SU-DHL-6 (cell line): ENCODE data around the gene FRK.

Experiments
- EZH2phosphoT487 ChIP-seq: fragments of 200-600 bp; sonication (generic), shearing (Covaris generic); conservative IDR thresholded peaks from 2 replicates; pipeline ENCODE4 v1.6.1; 2018; ENCODE audit warnings: mild to moderate bottlenecking, antibody characterized with exemption, low read length, moderate library complexity, mixed read lengths
- TF ChIP-seq, protein P1 (sequence below): fragments of 200-600 bp; sonication (generic); IDR thresholded peaks from one replicate; pipeline ENCODE4 v1.5.1; 2017; ENCODE audit warnings: antibody characterized with exemption, mild to moderate bottlenecking, low read length, moderate library complexity; ENCODE audit not compliant: insufficient read depth, poor library complexity, severe bottlenecking

DNA sequence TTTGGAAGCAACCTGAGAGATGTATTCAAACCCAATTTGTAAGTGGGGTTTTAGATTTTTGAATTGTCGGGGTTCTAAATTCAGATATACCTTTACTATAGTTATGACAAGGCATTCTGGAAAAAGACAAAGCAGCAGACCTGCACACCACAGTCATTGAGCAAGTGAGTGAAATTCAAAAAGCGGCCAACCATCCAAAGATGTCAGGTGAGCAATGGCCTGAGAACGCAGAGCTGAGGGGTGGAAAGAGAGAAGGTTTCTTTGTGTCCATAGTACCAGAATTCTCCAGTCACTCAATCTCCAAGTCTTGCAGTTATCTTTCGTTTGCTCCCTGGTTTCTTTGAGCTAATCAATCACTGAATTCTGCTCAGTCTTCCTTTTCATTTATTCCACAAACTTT, 1.8 kb upstream of the FRK start:
- no peak for TF ChIP-seq EZH2phosphoT487
- TF ChIP-seq, protein P1, sequence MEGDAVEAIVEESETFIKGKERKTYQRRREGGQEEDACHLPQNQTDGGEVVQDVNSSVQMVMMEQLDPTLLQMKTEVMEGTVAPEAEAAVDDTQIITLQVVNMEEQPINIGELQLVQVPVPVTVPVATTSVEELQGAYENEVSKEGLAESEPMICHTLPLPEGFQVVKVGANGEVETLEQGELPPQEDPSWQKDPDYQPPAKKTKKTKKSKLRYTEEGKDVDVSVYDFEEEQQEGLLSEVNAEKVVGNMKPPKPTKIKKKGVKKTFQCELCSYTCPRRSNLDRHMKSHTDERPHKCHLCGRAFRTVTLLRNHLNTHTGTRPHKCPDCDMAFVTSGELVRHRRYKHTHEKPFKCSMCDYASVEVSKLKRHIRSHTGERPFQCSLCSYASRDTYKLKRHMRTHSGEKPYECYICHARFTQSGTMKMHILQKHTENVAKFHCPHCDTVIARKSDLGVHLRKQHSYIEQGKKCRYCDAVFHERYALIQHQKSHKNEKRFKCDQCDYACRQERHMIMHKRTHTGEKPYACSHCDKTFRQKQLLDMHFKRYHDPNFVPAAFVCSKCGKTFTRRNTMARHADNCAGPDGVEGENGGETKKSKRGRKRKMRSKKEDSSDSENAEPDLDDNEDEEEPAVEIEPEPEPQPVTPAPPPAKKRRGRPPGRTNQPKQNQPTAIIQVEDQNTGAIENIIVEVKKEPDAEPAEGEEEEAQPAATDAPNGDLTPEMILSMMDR, result no peak
